Heart right ventricle (tissue), 16 donors: ENCODE results near the gene GSTA3. TPM values are rescaled to one million over a fixed set of nuclear protein-coding genes. Genes with fewer than 3 reads are reported as not detected.
A peak's percentile ranks its signal among the peaks of the same experiment; 100 is the strongest.

Experiments used
- ATAC-seq, 8 donors: fragments of 200-7000 bp; cut with Tn5 transposase; one replicate each; pipeline ENCODE4 v1.9.1; 2020; ENCODE audit warnings: mild to moderate bottlenecking in 8 of 8, moderate library complexity in 8 of 8, moderate number of reproducible peaks in 1 of 8
- DNase-seq, 2 donors: peaks; one replicate each; pipeline ENCODE4 v3.0.0-alpha.2; 2020
- H3K27ac ChIP-seq, 10 donors: fragments of 200-600 bp; sonication (generic) in 2 of 10; one replicate each; pipeline versions ENCODE4 v1.5.0 to v1.8.0; 2020 to 2022; ENCODE audit warnings: mild to moderate bottlenecking in 3 of 10
- H3K27me3 ChIP-seq, 7 donors: fragments of 200-600 bp; one replicate each; pipeline ENCODE4 v1.8.0; 2021 to 2022; ENCODE audit warnings: mild to moderate bottlenecking in 2 of 7
- H3K36me3 ChIP-seq, 9 donors: fragments of 200-600 bp; sonication (generic) in 1 of 9; one replicate each; pipeline versions ENCODE4 v1.5.0 to v1.8.0; 2020 to 2022; ENCODE audit warnings: mild to moderate bottlenecking in 2 of 9
- H3K4me1 ChIP-seq, 9 donors: fragments of 200-600 bp; sonication (generic) in 1 of 9; one replicate each; pipeline versions ENCODE4 v1.5.0 to v1.8.0; 2020 to 2022; ENCODE audit warnings: mild to moderate bottlenecking in 4 of 9
- H3K4me3 ChIP-seq, 10 donors: fragments of 200-600 bp; sonication (generic) in 2 of 10; one replicate each; pipeline versions ENCODE4 v1.5.0 to v1.8.0; 2020 to 2022; ENCODE audit warnings: mild to moderate bottlenecking in 7 of 10, moderate library complexity in 2 of 10
- H3K9me3 ChIP-seq, 11 donors: fragments of 200-600 bp in 10 of 11; sonication (generic) in 2 of 11; one replicate each; pipeline versions ENCODE4 v1.5.0 to v1.8.0; 2013 to 2022; ENCODE audit warnings: mild to moderate bottlenecking in 2 of 11, control low read depth in 1 of 11, moderate library complexity in 1 of 11
- CTCF ChIP-seq, 9 donors: fragments of 200-600 bp; sonication (generic) in 2 of 9; IDR thresholded peaks; one replicate each; pipeline versions ENCODE4 v1.5.0 to v1.8.0; 2021 to 2022; ENCODE audit warnings: antibody characterized with exemption in 9 of 9, mild to moderate bottlenecking in 5 of 9, moderate library complexity in 1 of 9
- WGBS, 2 donors: extraction: QIAGEN DNeasy Blood & Tissue Kit; methylation state at CpG; one replicate each; pipeline ENCODE4 v1.1.7; 2013; ENCODE audit warnings: inconsistent platforms in 1 of 2; 5-methylcytosine and 5-hydroxymethylcytosine counted together
- intact Hi-C, 10 donors: fragments of 100-400 bp; cut with DNase I; formaldehyde crosslinking; loops; one replicate each; pipeline versions ENCODE4 v1.11.1 to v1.14.2; 2022
- polyA plus RNA-seq, 2 donors: library from polyadenylated mRNA; stranded (reverse); fragments of 200-250 nt; gene quantifications; one replicate each; pipeline ENCODE4 v1.2.3, GENCODE V29; 2013
- total RNA-seq, 10 donors: library from RNA; stranded (reverse); fragmentation: NEBNext Ultra II Directional in 3 of 10; extraction: Animal tissue kit (Norgen Biotek cat#: 25700) in 3 of 10; gene quantifications; one replicate each; pipeline versions ENCODE4 v1.2.1 to v1.2.4, GENCODE V29; 2021 to 2023
- donor health status: Arrhythmogenic right ventricular cardiomyopathy.
- donor health status: ischemic (EF 13 %, LVEDD 7.1; RV severe dilation, severe dysfunction).
- donor health status: healthy with polysubstance abuse.
- donor health status: DM: no; HTN: yes; CAD: no.
- donor health status: DM: no; HTN: no; CAD: no.
- donor health status: ischemic (EF 25% LVEDD 6.9; RV normal size, moderate dysfunction).
- donor health status: ischemic (EF 25% LVEDD 5.7; RV mildly dilated, moderate dysfunction).
- donor health status: healthy.
- donor health status: DM: yes; HTN: yes; CAD: no.
- donor health status: Ischemic cardiomyopathy.
- donor health status: ischemic (EF 35%, LVEDD 5.7; RV mildly dilated, moderate dysfunction).
- donor health status: nonischemic (EF 11% LVEDD 7.7; RV severe dilation, severe dysfunction).
- donor health status: DM: yes; HTN: yes; CAD: no.
- donor health status: PGD.
- donor health status: ischemic (EF 29% LVEDD 5.4; RV normal size, mild dysfunction).
- donor health status: nonischemic (EF 23%, LVEDD 6.1; RV moderate dilation, normal function).

GSTA3 gene
- total and polyA plus RNA-seq, 12 donors: not detected

GRCh38 chr6:52881662-52881995, 27.9 kb downstream of the GSTA3 start:
- intact Hi-C loops: loop anchor here in 2 of 10 donors (5.0 to 10.0 kb wide), 2 partner anchors 113 to 116 kb away; partner anchors contain the start of gene GSTA4 (in 2 of the 2)
- H3K27ac ChIP-seq: no peak overlapping the region
- H3K36me3 ChIP-seq: no peaks in the 10 kb centered on the region

GRCh38 chr6:52877786-52878185, 31.7 kb downstream of the GSTA3 start:
- Histone ChIP-seq H3K4me3 (no peak overlapping the region), H3K9me3 (no peaks in the 10 kb centered on the region), H3K4me1 (peaks cover 0 to 14% (median 0%) of the 10 kb centered on the region in 9 donors), H3K36me3 (no peaks in the 10 kb centered on the region), H3K27ac (no peak overlapping the region), H3K27me3 (no peaks in the 10 kb centered on the region)
- no peak for ATAC-seq
- DNase-seq: no peak
- 82 to 86% methylated on average over 2 of the region's 2 CpGs for WGBS, 2 donors
- no peak for TF ChIP-seq CTCF (IDR thresholded peaks at IDR 0.05)
- intact Hi-C loops: no loop called here

More at GRCh38 chr6:52881662-52881995, 27.9 kb downstream of the GSTA3 start:
- ATAC-seq (peak in 5 of 8 donors; percentile 5 to 48 (median 10)), DNase-seq (no peak)
- no peak for TF ChIP-seq CTCF (IDR thresholded peaks at IDR 0.05)
- Histone ChIP-seq H3K27me3 (no peaks in the 10 kb centered on the region), H3K9me3 (no peaks in the 10 kb centered on the region), H3K4me1 (peaks cover 0 to 14% (median 0%) of the 10 kb centered on the region in 9 donors), H3K4me3 (peak overlapping the region; percentile 19 to 63 (median 55))
- WGBS, 2 donors: 50 to 62% methylated on average over 4 of the region's 4 CpGs

GRCh38 chr6:52877168-52877567, 32.3 kb downstream of the GSTA3 start:
- no peak overlapping the region for H3K27ac ChIP-seq
- peaks cover 0 to 14% (median 0%) of the 10 kb centered on the region in 9 donors for H3K4me1 ChIP-seq
- H3K4me3 ChIP-seq: no peak overlapping the region
- no peaks in the 10 kb centered on the region for H3K9me3 ChIP-seq
- intact Hi-C loops: no loop called here
- DNase-seq (no peak), ATAC-seq (no peak)
- WGBS, 2 donors: 52 to 56% methylated on average over 3 of the region's 3 CpGs
- H3K27me3 ChIP-seq: no peaks in the 10 kb centered on the region
- no peak for TF ChIP-seq CTCF (IDR thresholded peaks at IDR 0.05)
- H3K36me3 ChIP-seq: no peaks in the 10 kb centered on the region

- Histone ChIP-seq H3K4me3 (no peak overlapping the region), H3K4me1 (peaks cover 0 to 9% (median 0%) of the 10 kb centered on the region in 9 donors), H3K27me3 (no peaks in the 10 kb centered on the region), H3K36me3 (no peaks in the 10 kb centered on the region), H3K27ac (no peak overlapping the region), H3K9me3 (no peaks in the 10 kb centered on the region)
- no peak for TF ChIP-seq CTCF (IDR thresholded peaks at IDR 0.05)
- ATAC-seq (no peak), DNase-seq (no peak)
- intact Hi-C loops: no loop called here
- WGBS, 2 donors: 88 to 91% methylated on average over 7 of the region's 7 CpGs
These were observed 33.3 kb downstream of the GSTA3 start for GRCh38 chr6:52876056-52876787.
